ENCODE data around the gene SLC6A18.

DNA sequence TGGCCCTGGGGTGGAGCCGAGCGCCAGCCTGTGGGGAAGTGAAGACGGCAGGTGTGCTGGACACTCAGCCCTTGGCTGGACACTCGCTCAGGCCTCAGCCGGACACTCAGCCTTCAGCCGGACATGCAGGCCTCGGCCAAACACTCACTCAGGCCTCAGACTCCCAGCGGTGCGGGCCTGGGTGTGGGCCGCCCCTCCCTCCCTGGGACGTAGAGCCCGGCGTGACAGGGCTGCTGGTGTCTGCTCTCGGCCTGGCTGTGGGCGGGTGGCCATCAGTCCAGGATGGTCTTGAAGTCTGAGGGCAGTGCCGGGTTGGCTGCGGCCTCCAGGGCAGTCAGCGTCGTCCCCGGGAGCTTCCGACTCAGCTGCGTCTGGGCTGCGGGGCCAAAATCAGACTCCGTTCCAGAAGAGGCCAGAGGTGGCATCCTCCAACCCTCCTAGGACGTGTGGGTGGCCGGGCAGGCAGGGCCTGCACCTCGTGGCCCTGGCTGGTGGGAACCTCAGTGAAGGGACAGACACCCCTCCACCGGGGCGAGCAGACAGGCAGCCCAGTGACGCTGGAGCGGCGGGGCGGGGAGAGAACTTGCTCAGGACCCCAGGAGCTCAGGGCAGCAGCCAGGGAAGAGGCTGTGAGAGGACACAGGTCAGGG lies 28.4 kb downstream of the SLC6A18 start:
- no peak for TF ChIP-seq EZH2 (IDR thresholded peaks at IDR 0.05; ENCODE audit: borderline replicate concordance)
- TF ChIP-seq, protein P1, sequence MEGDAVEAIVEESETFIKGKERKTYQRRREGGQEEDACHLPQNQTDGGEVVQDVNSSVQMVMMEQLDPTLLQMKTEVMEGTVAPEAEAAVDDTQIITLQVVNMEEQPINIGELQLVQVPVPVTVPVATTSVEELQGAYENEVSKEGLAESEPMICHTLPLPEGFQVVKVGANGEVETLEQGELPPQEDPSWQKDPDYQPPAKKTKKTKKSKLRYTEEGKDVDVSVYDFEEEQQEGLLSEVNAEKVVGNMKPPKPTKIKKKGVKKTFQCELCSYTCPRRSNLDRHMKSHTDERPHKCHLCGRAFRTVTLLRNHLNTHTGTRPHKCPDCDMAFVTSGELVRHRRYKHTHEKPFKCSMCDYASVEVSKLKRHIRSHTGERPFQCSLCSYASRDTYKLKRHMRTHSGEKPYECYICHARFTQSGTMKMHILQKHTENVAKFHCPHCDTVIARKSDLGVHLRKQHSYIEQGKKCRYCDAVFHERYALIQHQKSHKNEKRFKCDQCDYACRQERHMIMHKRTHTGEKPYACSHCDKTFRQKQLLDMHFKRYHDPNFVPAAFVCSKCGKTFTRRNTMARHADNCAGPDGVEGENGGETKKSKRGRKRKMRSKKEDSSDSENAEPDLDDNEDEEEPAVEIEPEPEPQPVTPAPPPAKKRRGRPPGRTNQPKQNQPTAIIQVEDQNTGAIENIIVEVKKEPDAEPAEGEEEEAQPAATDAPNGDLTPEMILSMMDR (IDR thresholded peaks at IDR 0.05; ENCODE audit: poor library complexity), result no peak
- TF ChIP-seq EZH2phosphoT487 (IDR thresholded peaks at IDR 0.05; ENCODE audit: low read depth, severe bottlenecking, unreplicated experiment), result no peak

All from hepatocyte (in vitro differentiated cells).